ENCODE measurements around the gene CAST.

GRCh38 chr5:96818125-96818788, 156.1 kb downstream of the CAST start:
- no peak for TF ChIP-seq CTCF (IDR thresholded peaks at IDR 0.05)
- TF ChIP-seq POLR2A (IDR thresholded peaks at IDR 0.05): no peak
- TF ChIP-seq POLR2AphosphoS5 (IDR thresholded peaks at IDR 0.05): no peak
